ENCODE measurements around the gene DBN1. TPM values are rescaled to one million over a fixed set of nuclear protein-coding genes. Genes with fewer than 3 reads are reported as not detected.

The DBN1 gene
- total RNA-seq, 1 donor from 2014 or later, result 269 TPM

DNA sequence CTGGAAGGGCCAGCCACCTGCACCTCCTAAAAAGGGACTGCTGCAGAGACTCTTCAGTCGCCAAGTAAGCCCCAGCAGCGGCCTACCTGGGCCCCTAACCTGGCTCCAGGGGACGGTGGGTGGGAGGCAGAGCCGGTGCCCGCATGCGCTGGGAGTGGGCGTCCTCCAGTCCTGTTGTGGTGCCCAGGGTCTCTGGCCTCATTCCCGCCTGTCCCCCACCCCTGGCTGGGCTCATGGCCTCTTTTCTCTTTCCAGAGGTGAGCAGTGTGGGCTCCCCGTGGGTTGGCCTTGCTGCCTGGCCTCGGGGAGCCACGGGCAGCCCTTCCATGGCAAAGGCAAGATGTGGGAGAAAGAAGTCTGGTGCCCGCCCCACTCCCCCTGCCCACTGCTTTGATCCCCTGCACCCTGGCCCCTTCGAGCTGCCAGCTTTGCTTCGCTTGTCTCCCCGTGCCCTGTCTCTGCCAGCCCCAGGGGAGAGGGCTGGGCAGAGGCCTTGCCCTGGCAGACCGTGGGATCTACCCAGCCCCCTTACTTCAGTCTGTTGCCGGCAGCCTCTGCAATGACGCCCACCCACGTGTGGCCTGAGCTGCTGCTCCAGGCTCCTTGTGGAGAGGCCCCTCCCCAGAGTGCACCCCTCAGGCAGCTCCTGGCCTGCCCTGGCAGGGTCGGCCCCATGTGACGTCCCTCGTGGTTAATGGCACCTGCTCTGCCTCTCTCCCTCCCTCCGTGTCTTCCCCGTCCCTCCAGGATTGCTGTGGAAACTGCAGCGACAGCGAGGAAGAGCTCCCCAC lies 32.2 kb downstream of the DBN1 start:
- H3K9me3 Mint-ChIP-seq, result no peaks in the 10 kb centered on the region
- TF ChIP-seq, protein P1, sequence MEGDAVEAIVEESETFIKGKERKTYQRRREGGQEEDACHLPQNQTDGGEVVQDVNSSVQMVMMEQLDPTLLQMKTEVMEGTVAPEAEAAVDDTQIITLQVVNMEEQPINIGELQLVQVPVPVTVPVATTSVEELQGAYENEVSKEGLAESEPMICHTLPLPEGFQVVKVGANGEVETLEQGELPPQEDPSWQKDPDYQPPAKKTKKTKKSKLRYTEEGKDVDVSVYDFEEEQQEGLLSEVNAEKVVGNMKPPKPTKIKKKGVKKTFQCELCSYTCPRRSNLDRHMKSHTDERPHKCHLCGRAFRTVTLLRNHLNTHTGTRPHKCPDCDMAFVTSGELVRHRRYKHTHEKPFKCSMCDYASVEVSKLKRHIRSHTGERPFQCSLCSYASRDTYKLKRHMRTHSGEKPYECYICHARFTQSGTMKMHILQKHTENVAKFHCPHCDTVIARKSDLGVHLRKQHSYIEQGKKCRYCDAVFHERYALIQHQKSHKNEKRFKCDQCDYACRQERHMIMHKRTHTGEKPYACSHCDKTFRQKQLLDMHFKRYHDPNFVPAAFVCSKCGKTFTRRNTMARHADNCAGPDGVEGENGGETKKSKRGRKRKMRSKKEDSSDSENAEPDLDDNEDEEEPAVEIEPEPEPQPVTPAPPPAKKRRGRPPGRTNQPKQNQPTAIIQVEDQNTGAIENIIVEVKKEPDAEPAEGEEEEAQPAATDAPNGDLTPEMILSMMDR (conservative IDR thresholded peaks at IDR 0.05), result no peak
- peaks cover 14% of the 10 kb centered on the region for H3K4me1 Mint-ChIP-seq (ENCODE audit: unreplicated experiment)
- peaks cover 16% of the 10 kb centered on the region for H3K36me3 Mint-ChIP-seq
- no peak overlapping the region for H3K4me3 Mint-ChIP-seq
- DNase-seq (ENCODE audit: extremely low spot score, unreplicated experiment), result no peak
- H3K27me3 Mint-ChIP-seq, result peaks cover 15% of the 10 kb centered on the region
- no peak overlapping the region for H3K27ac Mint-ChIP-seq

DNA sequence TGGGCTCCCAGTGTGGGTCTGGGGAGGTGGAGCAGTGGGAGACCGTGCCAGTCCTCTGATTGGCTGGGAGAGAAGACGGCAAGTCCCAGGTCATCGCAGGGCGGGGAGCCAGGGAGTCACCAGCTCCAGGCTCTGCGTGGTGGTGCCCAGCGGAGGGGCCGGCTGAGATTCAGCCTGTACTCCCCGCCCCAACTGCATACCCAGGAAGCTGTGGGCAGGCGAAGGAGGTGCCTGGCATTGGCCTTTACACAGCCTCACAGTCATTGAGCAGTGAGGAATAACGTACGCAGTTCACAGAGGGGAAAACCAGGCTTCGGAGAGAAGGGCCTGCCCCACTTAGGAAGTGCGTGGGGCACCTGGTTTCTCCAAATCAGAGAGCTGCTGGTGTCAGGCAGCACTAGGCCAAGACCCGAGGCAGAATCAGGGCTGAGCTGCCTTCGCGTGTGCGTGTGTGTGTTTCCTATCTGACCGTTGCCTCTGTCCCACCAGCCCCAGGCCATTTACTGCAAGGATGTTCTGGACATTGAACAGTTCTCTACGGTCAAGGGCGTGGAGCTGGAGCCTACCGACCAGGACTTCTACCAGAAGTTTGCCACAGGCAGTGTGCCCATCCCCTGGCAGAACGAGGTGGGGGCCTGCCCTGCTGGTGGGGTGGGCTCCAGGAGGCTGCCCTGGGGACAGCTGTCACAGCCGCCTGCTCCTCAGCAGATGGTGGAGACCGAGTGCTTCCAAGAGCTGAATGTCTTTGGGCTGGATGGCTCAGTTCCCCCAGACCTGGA lies 33.0 kb downstream of the DBN1 start:
- Mint-ChIP-seq H3K27ac (no peak overlapping the region), H3K4me1 (ENCODE audit: unreplicated experiment) (peaks cover 7% of the 10 kb centered on the region), H3K4me3 (no peak overlapping the region), H3K27me3 (peaks cover 9% of the 10 kb centered on the region), H3K9me3 (no peaks in the 10 kb centered on the region), H3K36me3 (peaks cover 16% of the 10 kb centered on the region)
- TF ChIP-seq, protein P1 (conservative IDR thresholded peaks at IDR 0.05), result no peak
- no peak for DNase-seq (ENCODE audit: extremely low spot score, unreplicated experiment)

- peaks cover 2% of the 10 kb centered on the region for H3K4me1 Mint-ChIP-seq (ENCODE audit: unreplicated experiment)
These were observed 33.8 kb downstream of the DBN1 start for GRCh38 chr5:177439518-177440053.

GRCh38 chr5:177438468-177438867 lies 35.0 kb downstream of the DBN1 start:
- H3K4me1 Mint-ChIP-seq (ENCODE audit: unreplicated experiment), result no peaks in the 10 kb centered on the region
- no peak overlapping the region for H3K27ac Mint-ChIP-seq
- H3K9me3 Mint-ChIP-seq, result no peaks in the 10 kb centered on the region
- H3K27me3 Mint-ChIP-seq, result no peaks in the 10 kb centered on the region
- H3K4me3 Mint-ChIP-seq, result no peak overlapping the region
- no peak for DNase-seq (ENCODE audit: extremely low spot score, unreplicated experiment)
- peaks cover 16% of the 10 kb centered on the region for H3K36me3 Mint-ChIP-seq
- TF ChIP-seq, protein P1 (conservative IDR thresholded peaks at IDR 0.05), result no peak

More at GRCh38 chr5:177439518-177440053, 33.8 kb downstream of the DBN1 start:
- Mint-ChIP-seq H3K9me3 (no peaks in the 10 kb centered on the region), H3K4me3 (no peak overlapping the region), H3K27ac (no peak overlapping the region), H3K27me3 (peaks cover 2% of the 10 kb centered on the region), H3K36me3 (peaks cover 16% of the 10 kb centered on the region)
- DNase-seq (ENCODE audit: extremely low spot score, unreplicated experiment), result no peak
- TF ChIP-seq, protein P1 (conservative IDR thresholded peaks at IDR 0.05), result no peak

DNA sequence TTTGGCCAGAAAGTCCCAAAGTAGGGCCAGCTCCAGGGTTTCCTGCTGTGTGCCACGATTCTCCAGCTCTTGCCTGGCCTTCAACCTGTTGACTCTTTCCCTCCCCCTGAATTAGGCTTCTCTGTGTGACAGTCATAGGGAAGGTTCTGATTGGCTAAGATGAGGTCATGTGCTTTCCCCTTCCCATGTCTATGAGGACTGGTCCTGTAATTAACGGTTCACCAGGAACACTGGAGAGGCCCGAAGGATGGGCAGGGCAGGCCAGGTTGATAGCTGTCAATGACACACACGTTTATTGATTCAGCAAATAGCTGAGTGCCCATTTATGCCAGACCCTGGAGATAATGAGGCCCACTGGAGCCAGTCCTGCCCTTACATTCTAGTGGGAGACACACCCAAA lies 35.8 kb downstream of the DBN1 start:
- no peak for DNase-seq (ENCODE audit: extremely low spot score, unreplicated experiment)
- TF ChIP-seq, protein P1 (conservative IDR thresholded peaks at IDR 0.05), result no peak
- H3K36me3 Mint-ChIP-seq, result peaks cover 16% of the 10 kb centered on the region

More for the DNA sequence above, 35.8 kb downstream of the DBN1 start:
- Mint-ChIP-seq H3K27ac (peak overlapping the region; percentile 53), H3K4me3 (no peak overlapping the region), H3K27me3 (no peaks in the 10 kb centered on the region), H3K4me1 (ENCODE audit: unreplicated experiment) (no peaks in the 10 kb centered on the region), H3K9me3 (no peaks in the 10 kb centered on the region)
